Epithelial cell of proximal tubule (primary cell): Measurements from ENCODE around the gene LRRC74B. TPM values are rescaled to one million over a fixed set of nuclear protein-coding genes. Genes with fewer than 3 reads are reported as not detected.
"Not testable (repeated sequence)": the region's sequence is repeated elsewhere in the genome, so short reads cannot be mapped to it uniquely, and the experiment has no call there.

Experiments
- DNase-seq: peaks from one replicate; pipeline ENCODE4 v3.0.0-alpha.2; 2011; ENCODE audit warnings: low read depth
- H3K4me3 ChIP-seq: 2 replicates; pipeline ENCODE4 v1.5.1; 2011; ENCODE audit warnings: low read depth, mild to moderate bottlenecking, low read length
- total RNA-seq: library from RNA; depleted of rRNA; stranded (reverse); fragments of >200 nt; gene quantifications from 2 replicates; pipeline ENCODE4 v1.2.3, GENCODE V29; 2015
- TF ChIP-seq, protein P1 (sequence below): conservative IDR thresholded peaks from 2 replicates; pipeline ENCODE4 v1.5.1; 2012; ENCODE audit warnings: low read depth, mild to moderate bottlenecking, low read length

Gene LRRC74B
- total RNA-seq, 1 donor from 2014 or later, result not detected

GRCh38 chr22:21078916-21079315, 33.2 kb downstream of the LRRC74B start:
- TF ChIP-seq, protein P1, sequence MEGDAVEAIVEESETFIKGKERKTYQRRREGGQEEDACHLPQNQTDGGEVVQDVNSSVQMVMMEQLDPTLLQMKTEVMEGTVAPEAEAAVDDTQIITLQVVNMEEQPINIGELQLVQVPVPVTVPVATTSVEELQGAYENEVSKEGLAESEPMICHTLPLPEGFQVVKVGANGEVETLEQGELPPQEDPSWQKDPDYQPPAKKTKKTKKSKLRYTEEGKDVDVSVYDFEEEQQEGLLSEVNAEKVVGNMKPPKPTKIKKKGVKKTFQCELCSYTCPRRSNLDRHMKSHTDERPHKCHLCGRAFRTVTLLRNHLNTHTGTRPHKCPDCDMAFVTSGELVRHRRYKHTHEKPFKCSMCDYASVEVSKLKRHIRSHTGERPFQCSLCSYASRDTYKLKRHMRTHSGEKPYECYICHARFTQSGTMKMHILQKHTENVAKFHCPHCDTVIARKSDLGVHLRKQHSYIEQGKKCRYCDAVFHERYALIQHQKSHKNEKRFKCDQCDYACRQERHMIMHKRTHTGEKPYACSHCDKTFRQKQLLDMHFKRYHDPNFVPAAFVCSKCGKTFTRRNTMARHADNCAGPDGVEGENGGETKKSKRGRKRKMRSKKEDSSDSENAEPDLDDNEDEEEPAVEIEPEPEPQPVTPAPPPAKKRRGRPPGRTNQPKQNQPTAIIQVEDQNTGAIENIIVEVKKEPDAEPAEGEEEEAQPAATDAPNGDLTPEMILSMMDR, result no peak
- no peak overlapping the region for H3K4me3 ChIP-seq
- DNase-seq, result no peak

GRCh38 chr22:21079493-21079892, 33.7 kb downstream of the LRRC74B start:
- no peak overlapping the region for H3K4me3 ChIP-seq
- TF ChIP-seq, protein P1, result no peak

DNA sequence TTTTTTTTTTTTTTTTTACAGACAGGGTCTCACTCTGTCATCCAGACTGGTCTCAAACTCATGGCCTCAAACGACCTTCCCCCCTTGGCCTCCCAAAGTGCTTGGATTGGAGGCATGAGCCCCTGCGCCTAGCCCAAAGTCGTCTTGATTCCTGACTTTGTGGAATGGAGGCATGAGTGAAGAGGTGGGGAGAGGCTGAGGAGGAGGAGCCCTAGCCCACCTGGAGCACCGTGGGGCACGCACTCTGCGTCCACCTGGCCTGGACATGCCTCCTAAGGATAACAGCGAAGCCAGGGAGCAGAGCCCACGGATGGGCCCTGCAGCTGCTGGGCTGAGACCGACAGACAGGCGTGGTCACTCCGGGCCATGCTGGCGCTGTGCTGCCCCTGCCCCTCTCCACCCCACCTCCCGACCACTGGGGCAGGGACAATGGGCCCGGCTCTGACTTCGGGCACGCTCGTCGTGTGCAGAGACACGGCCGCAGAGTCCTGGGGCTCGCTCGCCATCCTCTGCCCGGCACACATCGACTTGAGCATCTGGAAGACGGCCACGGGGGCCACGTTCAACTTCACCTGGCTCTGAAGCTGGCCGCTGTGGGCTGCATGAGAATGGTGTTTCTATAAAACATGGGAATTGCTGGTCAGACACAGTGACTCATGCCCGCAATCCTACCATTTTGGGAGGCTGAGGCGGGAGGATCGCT, 34.8 kb downstream of the LRRC74B start:
- DNase-seq, result no peak
- no peak overlapping the region for H3K4me3 ChIP-seq
- TF ChIP-seq, protein P1, result no peak

More at GRCh38 chr22:21079493-21079892, 33.7 kb downstream of the LRRC74B start:
- DNase-seq, result no peak

DNA sequence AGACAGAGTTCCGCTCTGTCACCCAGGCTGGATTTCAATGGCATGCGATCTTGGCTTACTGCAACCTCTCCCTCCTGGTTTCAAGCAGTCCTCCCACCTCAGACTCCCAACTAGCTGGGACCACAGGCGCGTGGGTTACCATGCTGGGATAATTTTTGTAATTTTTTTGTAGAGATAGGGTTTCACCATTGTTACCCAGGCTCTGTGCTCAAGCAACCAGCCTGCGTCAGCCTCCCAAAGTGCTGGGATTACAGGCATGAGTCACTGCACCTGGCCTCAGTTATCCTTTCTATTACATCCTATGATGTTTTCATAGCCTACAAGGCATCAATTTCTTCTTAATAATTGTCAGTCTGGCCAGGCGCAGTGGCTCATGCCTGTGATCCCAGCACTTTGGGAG, 36.5 kb downstream of the LRRC74B start:
- H3K4me3 ChIP-seq, result no peak overlapping the region
- TF ChIP-seq, protein P1, result no peak
- DNase-seq, result no peak

DNA sequence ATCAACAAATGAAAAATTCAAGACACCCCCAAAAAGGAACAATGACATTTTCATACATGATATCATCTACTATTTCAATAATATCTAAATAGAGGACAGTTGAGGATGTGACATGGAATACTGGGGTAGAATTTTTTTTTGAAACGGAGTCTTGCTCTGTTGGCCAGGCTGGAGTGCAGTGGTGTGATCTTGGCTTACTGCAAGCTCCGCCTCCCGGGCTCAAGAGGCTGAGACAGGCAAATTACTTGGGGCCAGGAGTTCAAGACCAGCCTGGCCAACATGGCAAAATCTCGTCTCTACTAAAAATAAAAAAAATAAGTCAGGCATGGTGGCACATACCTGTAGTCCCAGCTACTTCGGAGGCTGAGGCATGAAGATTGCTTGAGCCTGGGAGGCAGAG, 41.4 kb downstream of the LRRC74B start:
- DNase-seq, result no peak
- no peak overlapping the region for H3K4me3 ChIP-seq
- TF ChIP-seq, protein P1, result no peak

DNA sequence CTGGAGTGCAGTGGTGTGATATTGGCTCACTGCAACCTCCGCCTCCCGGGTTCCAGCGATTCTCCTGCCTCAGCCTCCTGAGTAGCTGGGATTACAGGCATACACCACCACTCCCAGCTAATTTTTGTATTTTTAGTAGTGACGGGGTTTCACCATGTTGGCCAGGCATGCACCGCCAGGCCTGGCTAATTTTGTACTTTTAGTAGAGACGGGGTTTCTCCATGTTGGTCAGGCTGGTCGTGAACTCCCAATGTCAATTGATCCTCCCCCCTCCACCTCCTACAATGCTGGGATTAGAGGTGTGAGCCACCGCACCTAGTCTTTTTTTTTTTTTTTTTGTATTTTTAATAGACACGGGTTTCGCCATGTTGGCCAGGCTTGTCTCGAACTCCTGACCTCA, 42.2 kb downstream of the LRRC74B start:
- H3K4me3 ChIP-seq, DNase-seq: not testable (repeated sequence)

- H3K4me3 ChIP-seq, DNase-seq: not testable (repeated sequence)
These were observed 45.5 kb downstream of the LRRC74B start for GRCh38 chr22:21091220-21091619.

DNA sequence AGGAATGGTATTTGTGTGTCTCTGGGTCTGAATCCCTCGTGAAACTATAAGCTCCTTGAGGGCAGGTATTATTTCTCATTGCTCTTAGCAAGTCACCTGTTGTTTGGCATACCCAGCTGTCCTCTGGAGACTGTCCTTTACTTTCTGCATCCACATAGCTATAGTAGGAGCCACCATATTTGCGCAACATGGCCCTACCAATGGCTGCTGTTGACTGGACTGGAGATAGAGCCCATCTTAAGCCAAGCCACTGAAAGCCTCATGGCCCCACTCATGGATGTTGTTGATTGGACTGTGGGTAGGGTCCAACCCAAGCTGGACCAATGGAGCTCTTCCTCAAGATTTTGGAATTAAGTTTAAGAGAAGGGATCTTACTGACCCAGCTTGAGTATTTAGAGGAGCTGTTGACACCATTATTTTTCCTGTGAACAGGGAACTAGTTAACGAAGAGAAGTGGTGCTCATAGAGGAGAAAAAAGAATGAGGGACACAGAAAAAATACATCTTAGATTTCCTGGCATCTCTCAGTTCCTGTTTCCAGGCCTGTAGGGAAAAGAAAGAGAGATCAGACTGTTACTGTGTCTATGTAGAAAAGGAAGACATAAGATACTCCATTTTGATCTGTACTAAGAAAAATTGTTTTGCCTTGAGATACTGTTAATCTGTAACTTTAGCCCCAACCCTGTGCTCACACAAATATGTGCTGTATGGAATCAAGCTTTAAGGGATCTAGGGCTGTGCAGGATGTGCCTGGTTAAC, 47.2 kb downstream of the LRRC74B start:
- DNase-seq, result no peak
- TF ChIP-seq, protein P1, result no peak
- no peak overlapping the region for H3K4me3 ChIP-seq

DNA sequence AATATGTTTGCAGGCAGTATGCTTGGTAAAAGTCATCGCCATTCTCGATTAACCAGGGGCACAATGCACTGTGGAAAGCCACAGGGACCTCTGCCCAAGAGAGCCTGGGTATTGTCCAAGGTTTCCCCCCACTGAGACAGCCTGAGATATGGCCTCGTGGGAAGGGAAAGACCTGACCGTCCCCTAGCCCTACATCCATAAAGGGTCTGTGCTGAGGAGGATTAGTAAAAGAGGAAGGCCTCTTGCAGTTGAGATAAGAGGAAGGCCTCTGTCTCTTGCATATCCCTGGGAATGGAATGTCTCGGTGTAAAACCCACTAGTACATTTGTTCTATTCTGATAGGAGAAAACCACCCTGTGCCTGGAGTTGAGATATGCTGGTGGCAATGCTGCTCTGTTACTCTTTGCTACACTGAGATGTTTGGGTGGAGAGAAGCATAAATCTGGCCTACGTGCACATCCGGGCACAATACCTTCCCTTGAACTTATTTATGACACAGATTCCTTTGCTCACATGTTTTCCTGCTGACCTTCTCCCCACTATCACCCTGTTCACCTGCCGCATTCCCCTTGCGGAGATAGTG, 47.9 kb downstream of the LRRC74B start:
- not testable (repeated sequence) for DNase-seq, H3K4me3 ChIP-seq
